Measurements from ENCODE around the gene KCNMB1.

Gene KCNMB1

DNA sequence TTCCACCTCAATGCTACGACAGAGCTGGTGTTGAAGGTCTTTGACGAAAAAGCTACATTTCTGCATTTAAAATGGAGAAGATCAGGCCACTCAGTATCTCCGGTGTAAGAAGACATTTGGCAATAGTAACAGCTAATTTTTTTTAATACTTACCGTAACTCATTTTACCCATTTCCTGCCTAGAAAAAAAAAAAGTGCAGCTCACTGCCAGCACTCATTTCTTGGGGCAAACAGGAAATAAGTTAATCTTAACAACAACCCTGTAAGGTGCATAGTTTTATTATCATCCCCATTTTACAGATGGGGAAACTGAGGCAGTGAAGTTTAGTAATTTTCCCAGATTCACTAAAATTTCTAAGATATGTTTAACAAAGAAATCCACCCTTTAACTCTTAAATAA is 27.4 kb upstream of the KCNMB1 start:
- DNase-seq (ENCODE audit: extremely low read depth, low read depth), result no peak
- no peak for TF ChIP-seq CTCF (IDR thresholded peaks at IDR 0.05; ENCODE audit: low read depth, low read length)

GRCh38 chr5:170414786-170415185 is 25.6 kb upstream of the KCNMB1 start:
- no peak for DNase-seq (ENCODE audit: extremely low read depth, low read depth)
- no peak for TF ChIP-seq CTCF (IDR thresholded peaks at IDR 0.05; ENCODE audit: low read depth, low read length)

DNA sequence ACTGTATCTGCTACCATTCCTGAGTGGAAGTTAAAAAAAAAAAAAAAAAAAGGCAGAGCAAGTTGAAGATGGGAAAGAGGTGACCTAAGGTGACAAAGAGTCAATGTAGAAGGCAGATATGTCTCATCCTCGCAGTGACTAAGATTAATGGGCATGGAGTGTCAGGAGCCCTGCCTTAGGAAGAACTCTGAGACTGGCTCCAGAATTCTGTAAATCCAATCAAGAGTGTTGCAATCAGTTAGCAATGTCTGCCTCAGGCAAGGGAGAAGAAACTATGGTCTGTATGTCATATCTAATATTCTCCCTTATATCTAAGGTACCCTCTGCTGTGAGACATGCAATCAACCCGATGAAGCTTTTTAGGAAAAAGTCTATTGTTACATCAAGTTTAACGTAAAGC is 24.7 kb upstream of the KCNMB1 start:
- TF ChIP-seq CTCF (IDR thresholded peaks at IDR 0.05; ENCODE audit: low read depth, low read length), result no peak
- DNase-seq (ENCODE audit: extremely low read depth, low read depth), result no peak

DNA sequence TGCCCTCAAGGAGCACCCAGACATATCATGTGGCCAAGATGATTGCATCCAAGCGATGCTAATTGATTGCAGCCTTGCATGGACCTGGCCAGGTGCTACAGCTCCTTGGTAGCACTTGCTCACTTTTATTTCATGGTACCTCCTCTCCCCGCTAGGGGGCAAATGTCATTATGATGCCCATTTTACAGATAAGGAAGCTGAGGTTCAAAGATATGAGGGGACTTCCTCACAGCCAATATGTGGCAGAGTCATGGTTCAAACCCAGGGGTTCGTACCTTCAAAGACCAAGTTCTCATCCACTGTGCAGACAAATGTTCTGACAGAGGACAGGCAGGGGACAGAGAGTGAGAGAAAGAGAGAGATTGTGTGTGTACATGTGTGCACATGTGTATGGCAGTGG is 21.9 kb upstream of the KCNMB1 start:
- DNase-seq (ENCODE audit: extremely low read depth, low read depth), result no peak
- no peak for TF ChIP-seq CTCF (IDR thresholded peaks at IDR 0.05; ENCODE audit: low read depth, low read length)

DNA sequence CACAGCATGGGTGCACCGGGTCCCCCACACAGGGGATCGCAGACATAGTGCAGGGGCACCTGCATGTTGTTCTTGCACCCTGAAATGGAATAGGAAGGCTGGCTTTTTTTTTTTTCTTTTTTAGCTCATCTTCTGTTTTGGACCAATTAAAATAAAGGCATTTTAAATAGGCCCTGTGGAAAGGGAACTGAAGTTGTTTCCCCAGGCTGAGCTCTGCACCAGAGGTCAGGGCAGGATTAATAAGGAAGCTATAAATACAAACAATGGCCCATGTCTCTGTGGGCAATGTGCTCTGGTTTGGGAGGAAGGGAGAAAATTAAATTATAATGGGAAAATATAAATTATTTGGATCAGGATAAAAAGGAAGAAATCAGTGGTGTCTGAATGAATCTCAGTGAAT is 21.2 kb upstream of the KCNMB1 start:
- no peak for TF ChIP-seq CTCF (IDR thresholded peaks at IDR 0.05; ENCODE audit: low read depth, low read length)
- DNase-seq (ENCODE audit: extremely low read depth, low read depth), result no peak

- DNase-seq (ENCODE audit: extremely low read depth, low read depth), result no peak
- no peak for TF ChIP-seq CTCF (IDR thresholded peaks at IDR 0.05; ENCODE audit: low read depth, low read length)
These were observed 19.9 kb upstream of the KCNMB1 start for GRCh38 chr5:170408877-170409660.

- TF ChIP-seq CTCF (IDR thresholded peaks at IDR 0.05; ENCODE audit: low read depth, low read length), result no peak
- DNase-seq (ENCODE audit: extremely low read depth, low read depth), result no peak
These were observed 19.1 kb upstream of the KCNMB1 start for GRCh38 chr5:170408226-170408625.

All from AG09319 (cell line).